ENCODE measurements around the gene ODAD2.

Gene ODAD2

GRCh38 chr10:27804136-27804535 is 194.7 kb downstream of the ODAD2 start:
- Histone ChIP-seq H3K27ac (ENCODE audit: low read length) (no peak overlapping the region), H3K36me3 (ENCODE audit: control insufficient read depth in 1 of 2, insufficient read depth in 2 of 2, low read length in 2 of 2) (no peaks in the 10 kb centered on the region), H3K4me1 (ENCODE audit: control insufficient read depth in 1 of 2, insufficient read depth in 2 of 2, low read length in 2 of 2) (no peaks in the 10 kb centered on the region), H3K27me3 (ENCODE audit: low read depth, low read length) (no peaks in the 10 kb centered on the region), H3K9me3 (ENCODE audit: control insufficient read depth in 1 of 2, low read length in 2 of 2) (no peaks in the 10 kb centered on the region), H3K4me3 (ENCODE audit: low read depth in 1 of 2, low read length in 2 of 2) (no peak overlapping the region)

GRCh38 chr10:27801171-27801785 is 197.6 kb downstream of the ODAD2 start:
- H3K9me3 ChIP-seq (ENCODE audit: control insufficient read depth in 1 of 2, low read length in 2 of 2): no peaks in the 10 kb centered on the region
- no peak overlapping the region for H3K27ac ChIP-seq (ENCODE audit: low read length)
- no peaks in the 10 kb centered on the region for H3K36me3 ChIP-seq (ENCODE audit: control insufficient read depth in 1 of 2, insufficient read depth in 2 of 2, low read length in 2 of 2)
- H3K27me3 ChIP-seq (ENCODE audit: low read depth, low read length): no peaks in the 10 kb centered on the region
- H3K4me1 ChIP-seq (ENCODE audit: control insufficient read depth in 1 of 2, insufficient read depth in 2 of 2, low read length in 2 of 2): no peaks in the 10 kb centered on the region
- H3K4me3 ChIP-seq (ENCODE audit: low read depth in 1 of 2, low read length in 2 of 2): no peak overlapping the region

- H3K4me3 ChIP-seq (ENCODE audit: low read depth in 1 of 2, low read length in 2 of 2): no peak overlapping the region
- no peaks in the 10 kb centered on the region for H3K27me3 ChIP-seq (ENCODE audit: low read depth, low read length)
- H3K36me3 ChIP-seq (ENCODE audit: control insufficient read depth in 1 of 2, insufficient read depth in 2 of 2, low read length in 2 of 2): no peaks in the 10 kb centered on the region
- no peaks in the 10 kb centered on the region for H3K9me3 ChIP-seq (ENCODE audit: control insufficient read depth in 1 of 2, low read length in 2 of 2)
- H3K4me1 ChIP-seq (ENCODE audit: control insufficient read depth in 1 of 2, insufficient read depth in 2 of 2, low read length in 2 of 2): no peaks in the 10 kb centered on the region
- no peak overlapping the region for H3K27ac ChIP-seq (ENCODE audit: low read length)
Observed at GRCh38 chr10:27799046-27799445, 199.8 kb downstream of the ODAD2 start.

- Histone ChIP-seq H3K27me3 (ENCODE audit: low read depth, low read length) (no peaks in the 10 kb centered on the region), H3K4me3 (ENCODE audit: low read depth in 1 of 2, low read length in 2 of 2) (no peak overlapping the region), H3K4me1 (ENCODE audit: control insufficient read depth in 1 of 2, insufficient read depth in 2 of 2, low read length in 2 of 2) (no peaks in the 10 kb centered on the region), H3K9me3 (ENCODE audit: control insufficient read depth in 1 of 2, low read length in 2 of 2) (no peaks in the 10 kb centered on the region), H3K27ac (ENCODE audit: low read length) (no peak overlapping the region), H3K36me3 (ENCODE audit: control insufficient read depth in 1 of 2, insufficient read depth in 2 of 2, low read length in 2 of 2) (no peaks in the 10 kb centered on the region)
Observed at GRCh38 chr10:27794157-27794556, 204.7 kb downstream of the ODAD2 start.

GRCh38 chr10:27792216-27792615 is 206.7 kb downstream of the ODAD2 start:
- H3K27ac ChIP-seq (ENCODE audit: low read length): no peak overlapping the region
- no peaks in the 10 kb centered on the region for H3K36me3 ChIP-seq (ENCODE audit: control insufficient read depth in 1 of 2, insufficient read depth in 2 of 2, low read length in 2 of 2)
- no peak overlapping the region for H3K4me3 ChIP-seq (ENCODE audit: low read depth in 1 of 2, low read length in 2 of 2)
- no peaks in the 10 kb centered on the region for H3K27me3 ChIP-seq (ENCODE audit: low read depth, low read length)
- no peaks in the 10 kb centered on the region for H3K9me3 ChIP-seq (ENCODE audit: control insufficient read depth in 1 of 2, low read length in 2 of 2)
- no peaks in the 10 kb centered on the region for H3K4me1 ChIP-seq (ENCODE audit: control insufficient read depth in 1 of 2, insufficient read depth in 2 of 2, low read length in 2 of 2)

GRCh38 chr10:27784272-27784671 is 214.6 kb downstream of the ODAD2 start:
- Histone ChIP-seq H3K36me3 (ENCODE audit: control insufficient read depth in 1 of 2, insufficient read depth in 2 of 2, low read length in 2 of 2) (no peaks in the 10 kb centered on the region), H3K9me3 (ENCODE audit: control insufficient read depth in 1 of 2, low read length in 2 of 2) (peaks cover 0 to 3% of the 10 kb centered on the region in 2 donors), H3K4me1 (ENCODE audit: control insufficient read depth in 1 of 2, insufficient read depth in 2 of 2, low read length in 2 of 2) (no peaks in the 10 kb centered on the region), H3K27ac (ENCODE audit: low read length) (no peak overlapping the region), H3K27me3 (ENCODE audit: low read depth, low read length) (no peaks in the 10 kb centered on the region), H3K4me3 (ENCODE audit: low read depth in 1 of 2, low read length in 2 of 2) (no peak overlapping the region)

- no peak overlapping the region for H3K4me3 ChIP-seq (ENCODE audit: low read depth in 1 of 2, low read length in 2 of 2)
- H3K9me3 ChIP-seq (ENCODE audit: control insufficient read depth in 1 of 2, low read length in 2 of 2): peaks cover 0 to 3% of the 10 kb centered on the region in 2 donors
- no peaks in the 10 kb centered on the region for H3K36me3 ChIP-seq (ENCODE audit: control insufficient read depth in 1 of 2, insufficient read depth in 2 of 2, low read length in 2 of 2)
- H3K27ac ChIP-seq (ENCODE audit: low read length): no peak overlapping the region
- no peaks in the 10 kb centered on the region for H3K27me3 ChIP-seq (ENCODE audit: low read depth, low read length)
- no peaks in the 10 kb centered on the region for H3K4me1 ChIP-seq (ENCODE audit: control insufficient read depth in 1 of 2, insufficient read depth in 2 of 2, low read length in 2 of 2)
Observed at GRCh38 chr10:27783660-27784059, 215.2 kb downstream of the ODAD2 start.

- Histone ChIP-seq H3K36me3 (ENCODE audit: control insufficient read depth in 1 of 2, insufficient read depth in 2 of 2, low read length in 2 of 2) (no peaks in the 10 kb centered on the region), H3K4me1 (ENCODE audit: control insufficient read depth in 1 of 2, insufficient read depth in 2 of 2, low read length in 2 of 2) (no peaks in the 10 kb centered on the region), H3K27ac (ENCODE audit: low read length) (no peak overlapping the region), H3K27me3 (ENCODE audit: low read depth, low read length) (no peaks in the 10 kb centered on the region), H3K9me3 (ENCODE audit: control insufficient read depth in 1 of 2, low read length in 2 of 2) (peaks cover 0 to 3% of the 10 kb centered on the region in 2 donors), H3K4me3 (ENCODE audit: low read depth in 1 of 2, low read length in 2 of 2) (no peak overlapping the region)
Observed at GRCh38 chr10:27779462-27780015, 219.3 kb downstream of the ODAD2 start.

- Histone ChIP-seq H3K27me3 (ENCODE audit: low read depth, low read length) (no peaks in the 10 kb centered on the region), H3K9me3 (ENCODE audit: control insufficient read depth in 1 of 2, low read length in 2 of 2) (no peaks in the 10 kb centered on the region), H3K4me1 (ENCODE audit: control insufficient read depth in 1 of 2, insufficient read depth in 2 of 2, low read length in 2 of 2) (no peaks in the 10 kb centered on the region), H3K36me3 (ENCODE audit: control insufficient read depth in 1 of 2, insufficient read depth in 2 of 2, low read length in 2 of 2) (no peaks in the 10 kb centered on the region), H3K27ac (ENCODE audit: low read length) (no peak overlapping the region), H3K4me3 (ENCODE audit: low read depth in 1 of 2, low read length in 2 of 2) (no peak overlapping the region)
Observed at GRCh38 chr10:27774831-27775230, 224.0 kb downstream of the ODAD2 start.

- Histone ChIP-seq H3K36me3 (ENCODE audit: control insufficient read depth in 1 of 2, insufficient read depth in 2 of 2, low read length in 2 of 2) (no peaks in the 10 kb centered on the region), H3K27me3 (ENCODE audit: low read depth, low read length) (no peaks in the 10 kb centered on the region), H3K9me3 (ENCODE audit: control insufficient read depth in 1 of 2, low read length in 2 of 2) (no peaks in the 10 kb centered on the region), H3K27ac (ENCODE audit: low read length) (no peak overlapping the region), H3K4me3 (ENCODE audit: low read depth in 1 of 2, low read length in 2 of 2) (no peak overlapping the region), H3K4me1 (ENCODE audit: control insufficient read depth in 1 of 2, insufficient read depth in 2 of 2, low read length in 2 of 2) (no peaks in the 10 kb centered on the region)
Observed at GRCh38 chr10:27771231-27771630, 227.6 kb downstream of the ODAD2 start.

GRCh38 chr10:27770181-27770580 is 228.7 kb downstream of the ODAD2 start:
- Histone ChIP-seq H3K27ac (ENCODE audit: low read length) (no peak overlapping the region), H3K9me3 (ENCODE audit: control insufficient read depth in 1 of 2, low read length in 2 of 2) (no peaks in the 10 kb centered on the region), H3K4me3 (ENCODE audit: low read depth in 1 of 2, low read length in 2 of 2) (no peak overlapping the region), H3K4me1 (ENCODE audit: control insufficient read depth in 1 of 2, insufficient read depth in 2 of 2, low read length in 2 of 2) (no peaks in the 10 kb centered on the region), H3K27me3 (ENCODE audit: low read depth, low read length) (no peaks in the 10 kb centered on the region), H3K36me3 (ENCODE audit: control insufficient read depth in 1 of 2, insufficient read depth in 2 of 2, low read length in 2 of 2) (no peaks in the 10 kb centered on the region)

Measured in muscle layer of duodenum (tissue), 2 donors.